Heart right ventricle (tissue), 16 donors: ENCODE results near the gene ATRNL1. TPM values are rescaled to one million over a fixed set of nuclear protein-coding genes. Genes with fewer than 3 reads are reported as not detected.

Experiments
- ATAC-seq, 8 donors: fragments of 200-7000 bp; cut with Tn5 transposase; one replicate each; pipeline ENCODE4 v1.9.1; 2020; ENCODE audit warnings: mild to moderate bottlenecking in 8 of 8, moderate library complexity in 8 of 8, moderate number of reproducible peaks in 1 of 8
- DNase-seq, 2 donors: peaks; one replicate each; pipeline ENCODE4 v3.0.0-alpha.2; 2020
- H3K27ac ChIP-seq, 10 donors: fragments of 200-600 bp; sonication (generic) in 2 of 10; one replicate each; pipeline versions ENCODE4 v1.5.0 to v1.8.0; 2020 to 2022; ENCODE audit warnings: mild to moderate bottlenecking in 3 of 10
- H3K27me3 ChIP-seq, 7 donors: fragments of 200-600 bp; one replicate each; pipeline ENCODE4 v1.8.0; 2021 to 2022; ENCODE audit warnings: mild to moderate bottlenecking in 2 of 7
- H3K36me3 ChIP-seq, 9 donors: fragments of 200-600 bp; sonication (generic) in 1 of 9; one replicate each; pipeline versions ENCODE4 v1.5.0 to v1.8.0; 2020 to 2022; ENCODE audit warnings: mild to moderate bottlenecking in 2 of 9
- H3K4me1 ChIP-seq, 9 donors: fragments of 200-600 bp; sonication (generic) in 1 of 9; one replicate each; pipeline versions ENCODE4 v1.5.0 to v1.8.0; 2020 to 2022; ENCODE audit warnings: mild to moderate bottlenecking in 4 of 9
- H3K4me3 ChIP-seq, 10 donors: fragments of 200-600 bp; sonication (generic) in 2 of 10; one replicate each; pipeline versions ENCODE4 v1.5.0 to v1.8.0; 2020 to 2022; ENCODE audit warnings: mild to moderate bottlenecking in 7 of 10, moderate library complexity in 2 of 10
- H3K9me3 ChIP-seq, 11 donors: fragments of 200-600 bp in 10 of 11; sonication (generic) in 2 of 11; one replicate each; pipeline versions ENCODE4 v1.5.0 to v1.8.0; 2013 to 2022; ENCODE audit warnings: mild to moderate bottlenecking in 2 of 11, control low read depth in 1 of 11, moderate library complexity in 1 of 11
- CTCF ChIP-seq, 9 donors: fragments of 200-600 bp; sonication (generic) in 2 of 9; IDR thresholded peaks; one replicate each; pipeline versions ENCODE4 v1.5.0 to v1.8.0; 2021 to 2022; ENCODE audit warnings: antibody characterized with exemption in 9 of 9, mild to moderate bottlenecking in 5 of 9, moderate library complexity in 1 of 9
- WGBS, 2 donors: extraction: QIAGEN DNeasy Blood & Tissue Kit; methylation state at CpG; one replicate each; pipeline ENCODE4 v1.1.7; 2013; ENCODE audit warnings: inconsistent platforms in 1 of 2; 5-methylcytosine and 5-hydroxymethylcytosine counted together
- intact Hi-C, 10 donors: fragments of 100-400 bp; cut with DNase I; formaldehyde crosslinking; loops; one replicate each; pipeline versions ENCODE4 v1.11.1 to v1.14.2; 2022
- polyA plus RNA-seq, 2 donors: library from polyadenylated mRNA; stranded (reverse); fragments of 200-250 nt; gene quantifications; one replicate each; pipeline ENCODE4 v1.2.3, GENCODE V29; 2013
- total RNA-seq, 10 donors: library from RNA; stranded (reverse); fragmentation: NEBNext Ultra II Directional in 3 of 10; extraction: Animal tissue kit (Norgen Biotek cat#: 25700) in 3 of 10; gene quantifications; one replicate each; pipeline versions ENCODE4 v1.2.1 to v1.2.4, GENCODE V29; 2021 to 2023
- donor health status: Arrhythmogenic right ventricular cardiomyopathy.
- donor health status: ischemic (EF 13 %, LVEDD 7.1; RV severe dilation, severe dysfunction).
- donor health status: healthy with polysubstance abuse.
- donor health status: DM: no; HTN: yes; CAD: no.
- donor health status: DM: no; HTN: no; CAD: no.
- donor health status: ischemic (EF 25% LVEDD 6.9; RV normal size, moderate dysfunction).
- donor health status: ischemic (EF 25% LVEDD 5.7; RV mildly dilated, moderate dysfunction).
- donor health status: healthy.
- donor health status: DM: yes; HTN: yes; CAD: no.
- donor health status: Ischemic cardiomyopathy.
- donor health status: ischemic (EF 35%, LVEDD 5.7; RV mildly dilated, moderate dysfunction).
- donor health status: nonischemic (EF 11% LVEDD 7.7; RV severe dilation, severe dysfunction).
- donor health status: DM: yes; HTN: yes; CAD: no.
- donor health status: PGD.
- donor health status: ischemic (EF 29% LVEDD 5.4; RV normal size, mild dysfunction).
- donor health status: nonischemic (EF 23%, LVEDD 6.1; RV moderate dilation, normal function).

Gene ATRNL1
- total and polyA plus RNA-seq, 12 donors = 0.06 to 22.4 (median 8.1) TPM; not detected in 1

GRCh38 chr10:115409347-115409746 is 316.2 kb downstream of the ATRNL1 start:
- no peaks in the 10 kb centered on the region for H3K36me3 ChIP-seq
- no peak overlapping the region for H3K27ac ChIP-seq
- intact Hi-C loops = no loop called here
- no peak for ATAC-seq
- H3K4me1 ChIP-seq = no peaks in the 10 kb centered on the region
- no peak overlapping the region for H3K4me3 ChIP-seq
- H3K27me3 ChIP-seq = no peaks in the 10 kb centered on the region
- H3K9me3 ChIP-seq = peaks cover 0 to 34% (median 3%) of the 10 kb centered on the region in 11 donors
- TF ChIP-seq CTCF (IDR thresholded peaks at IDR 0.05) = no peak
- no peak for DNase-seq

- TF ChIP-seq CTCF (IDR thresholded peaks at IDR 0.05) = peak in 4 of 9 donors; percentile 14 to 27 (median 26)
- Histone ChIP-seq H3K4me3 (no peak overlapping the region), H3K27ac (no peak overlapping the region), H3K27me3 (no peaks in the 10 kb centered on the region), H3K36me3 (no peaks in the 10 kb centered on the region), H3K4me1 (no peaks in the 10 kb centered on the region), H3K9me3 (peaks cover 0 to 23% (median 7%) of the 10 kb centered on the region in 11 donors)
- intact Hi-C loops = no loop called here
- ATAC-seq (no peak), DNase-seq (no peak)
Observed at GRCh38 chr10:115417585-115418265, 324.6 kb downstream of the ATRNL1 start.

- H3K27ac ChIP-seq = no peak overlapping the region
- H3K9me3 ChIP-seq = peaks cover 0 to 22% (median 7%) of the 10 kb centered on the region in 11 donors
- H3K27me3 ChIP-seq = no peaks in the 10 kb centered on the region
- TF ChIP-seq CTCF (IDR thresholded peaks at IDR 0.05) = no peak
- peak in 1 of 8 donors; percentile 68 for ATAC-seq
- DNase-seq = no peak
- H3K4me1 ChIP-seq = no peaks in the 10 kb centered on the region
- no peaks in the 10 kb centered on the region for H3K36me3 ChIP-seq
- intact Hi-C loops = no loop called here
- no peak overlapping the region for H3K4me3 ChIP-seq
- 56 to 70% methylated on average over 1 of the region's 1 CpG for WGBS, 2 donors
Observed at GRCh38 chr10:115422624-115423023, 329.5 kb downstream of the ATRNL1 start.

GRCh38 chr10:115427611-115428010 is 334.4 kb downstream of the ATRNL1 start:
- intact Hi-C loops = no loop called here
- Histone ChIP-seq H3K9me3 (peaks cover 0 to 5% (median 0%) of the 10 kb centered on the region in 11 donors), H3K36me3 (no peaks in the 10 kb centered on the region), H3K27ac (no peak overlapping the region), H3K4me1 (no peaks in the 10 kb centered on the region), H3K4me3 (no peak overlapping the region), H3K27me3 (no peaks in the 10 kb centered on the region)
- no peak for TF ChIP-seq CTCF (IDR thresholded peaks at IDR 0.05)
- ATAC-seq (no peak), DNase-seq (no peak)
- 57 to 83% methylated on average over 2 of the region's 2 CpGs for WGBS, 2 donors
